Activated naive CD8-positive, alpha-beta T cell (primary cell): ENCODE measurements around the gene CD9.

ENCODE experiments used
- H3K27ac Mint-ChIP-seq: one replicate; pipeline ENCODE4 v1.8.0; 2021; ENCODE audit warnings: mixed read lengths
- H3K27me3 Mint-ChIP-seq: one replicate; pipeline ENCODE4 v1.8.0; 2021; ENCODE audit warnings: mixed read lengths
- H3K36me3 Mint-ChIP-seq: one replicate; pipeline ENCODE4 v1.8.0; 2021; ENCODE audit warnings: mixed read lengths
- H3K4me1 Mint-ChIP-seq: one replicate; pipeline ENCODE4 v1.8.0; 2021; ENCODE audit warnings: low read depth, mixed read lengths
- H3K4me3 Mint-ChIP-seq: one replicate; pipeline ENCODE4 v1.8.0; 2021; ENCODE audit warnings: mild to moderate bottlenecking, mixed read lengths
- H3K9me3 Mint-ChIP-seq: one replicate; pipeline ENCODE4 v1.8.0; 2021; ENCODE audit warnings: low read depth, mixed read lengths

CD9 gene

DNA sequence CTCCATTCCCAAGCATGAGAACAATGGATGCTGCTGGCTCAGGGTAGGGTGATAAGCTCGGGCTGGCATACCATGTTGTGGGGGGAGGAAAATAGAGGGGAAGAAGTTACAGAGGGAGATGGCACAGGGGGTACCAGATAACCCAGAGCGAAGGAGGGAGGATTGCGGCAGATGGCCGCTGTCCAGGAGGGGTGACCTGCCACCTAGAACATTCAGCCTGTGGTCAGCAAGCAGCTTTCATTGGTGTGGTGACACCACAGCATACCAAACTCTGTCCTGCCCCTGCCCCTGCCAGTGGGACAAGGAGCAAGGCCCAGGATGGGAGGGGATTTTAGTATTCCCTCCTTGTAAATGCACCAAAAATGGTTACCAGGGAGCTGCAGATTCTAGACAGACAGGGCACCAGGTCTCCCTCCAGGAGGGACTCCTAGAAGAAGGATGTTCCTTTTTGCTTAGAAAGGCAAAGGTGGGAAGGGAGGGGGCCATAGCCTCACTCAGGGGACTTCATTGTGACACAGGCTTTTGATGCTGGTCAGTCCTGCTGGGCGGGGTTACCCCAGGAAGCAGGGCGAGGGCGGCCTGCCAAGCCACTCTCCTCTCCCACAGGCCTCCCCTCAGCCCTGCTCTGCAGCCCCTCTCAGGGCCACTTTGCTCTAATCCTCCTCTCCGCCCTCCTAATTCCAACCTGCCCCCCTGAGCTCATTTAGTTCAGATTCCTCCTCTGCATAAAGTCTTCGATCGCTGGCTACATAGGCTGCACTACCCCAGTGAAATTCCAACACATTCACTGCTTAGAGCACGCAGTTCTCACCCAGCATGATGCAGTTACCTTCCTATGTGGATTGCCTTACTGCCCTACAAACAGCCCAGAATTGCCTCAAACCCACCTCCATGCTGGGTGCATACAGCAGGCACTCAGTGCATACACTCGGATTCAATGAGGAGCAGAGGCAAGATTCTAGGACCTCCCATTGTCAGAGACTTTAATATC is 74.3 kb downstream of the CD9 start:
- H3K27ac Mint-ChIP-seq, result no peak overlapping the region
- no peaks in the 10 kb centered on the region for H3K36me3 Mint-ChIP-seq
- peaks cover 6% of the 10 kb centered on the region for H3K4me1 Mint-ChIP-seq
- H3K9me3 Mint-ChIP-seq, result no peaks in the 10 kb centered on the region
- no peak overlapping the region for H3K4me3 Mint-ChIP-seq
- peaks cover 6% of the 10 kb centered on the region for H3K27me3 Mint-ChIP-seq

DNA sequence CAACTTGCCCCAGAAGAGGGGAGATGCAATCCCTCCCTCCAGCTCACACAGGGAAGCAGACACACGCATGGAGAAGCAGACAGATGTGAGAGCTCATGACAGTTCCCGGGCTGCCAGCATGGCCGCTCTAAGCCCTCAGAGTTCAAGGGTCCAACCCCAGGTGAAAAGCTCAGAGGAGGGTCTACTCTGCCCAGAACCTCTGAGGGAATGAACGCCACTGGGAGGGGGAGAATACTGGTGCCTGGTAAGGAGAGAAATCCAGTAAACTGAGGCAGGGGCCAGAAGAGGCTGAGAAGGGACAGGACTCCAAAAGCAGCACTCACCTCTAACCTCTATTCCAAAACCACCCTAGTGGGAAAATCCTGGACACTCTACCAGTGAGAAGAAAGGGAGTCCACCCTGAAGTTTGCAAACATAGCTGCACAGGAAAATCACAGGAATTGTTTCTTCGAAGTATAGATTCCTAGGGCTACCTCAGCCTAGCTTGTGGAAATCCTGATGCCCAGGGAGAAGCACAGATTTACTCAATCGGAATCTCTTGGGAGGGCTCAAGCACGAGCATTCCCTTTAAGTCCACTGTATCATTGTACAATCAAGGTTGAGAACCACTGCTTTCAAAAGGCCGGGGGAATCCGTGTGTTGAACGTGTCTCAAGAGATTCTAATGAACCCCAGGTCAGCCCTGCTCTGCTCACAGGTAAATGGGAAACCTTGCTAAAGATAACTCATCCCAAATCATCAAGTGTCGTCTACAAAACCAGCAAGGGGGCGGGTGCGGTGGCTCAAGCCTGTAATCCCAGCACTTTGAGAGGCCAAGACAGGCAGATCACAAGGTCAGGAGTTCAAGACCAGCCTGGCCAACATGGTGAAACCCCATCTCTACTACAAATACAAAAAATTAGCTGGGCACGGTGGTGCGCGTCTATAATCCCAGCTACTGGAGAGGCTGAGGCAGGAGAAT is 76.0 kb downstream of the CD9 start:
- Mint-ChIP-seq H3K4me3 (no peak overlapping the region), H3K9me3 (no peaks in the 10 kb centered on the region), H3K27ac (no peak overlapping the region), H3K27me3 (peaks cover 15% of the 10 kb centered on the region), H3K36me3 (no peaks in the 10 kb centered on the region), H3K4me1 (peaks cover 6% of the 10 kb centered on the region)

GRCh38 chr12:6276956-6277620 is 76.9 kb downstream of the CD9 start:
- H3K27me3 Mint-ChIP-seq, result peaks cover 15% of the 10 kb centered on the region
- H3K27ac Mint-ChIP-seq, result no peak overlapping the region
- no peaks in the 10 kb centered on the region for H3K36me3 Mint-ChIP-seq
- H3K4me3 Mint-ChIP-seq, result no peak overlapping the region
- peaks cover 6% of the 10 kb centered on the region for H3K4me1 Mint-ChIP-seq
- no peaks in the 10 kb centered on the region for H3K9me3 Mint-ChIP-seq

- Mint-ChIP-seq H3K27me3 (peaks cover 16% of the 10 kb centered on the region), H3K36me3 (no peaks in the 10 kb centered on the region), H3K27ac (peak overlapping the region; percentile 55), H3K4me3 (peak overlapping the region; percentile 82), H3K9me3 (no peaks in the 10 kb centered on the region), H3K4me1 (peaks cover 6% of the 10 kb centered on the region)
Observed at GRCh38 chr12:6277982-6278438, 77.8 kb downstream of the CD9 start.

DNA sequence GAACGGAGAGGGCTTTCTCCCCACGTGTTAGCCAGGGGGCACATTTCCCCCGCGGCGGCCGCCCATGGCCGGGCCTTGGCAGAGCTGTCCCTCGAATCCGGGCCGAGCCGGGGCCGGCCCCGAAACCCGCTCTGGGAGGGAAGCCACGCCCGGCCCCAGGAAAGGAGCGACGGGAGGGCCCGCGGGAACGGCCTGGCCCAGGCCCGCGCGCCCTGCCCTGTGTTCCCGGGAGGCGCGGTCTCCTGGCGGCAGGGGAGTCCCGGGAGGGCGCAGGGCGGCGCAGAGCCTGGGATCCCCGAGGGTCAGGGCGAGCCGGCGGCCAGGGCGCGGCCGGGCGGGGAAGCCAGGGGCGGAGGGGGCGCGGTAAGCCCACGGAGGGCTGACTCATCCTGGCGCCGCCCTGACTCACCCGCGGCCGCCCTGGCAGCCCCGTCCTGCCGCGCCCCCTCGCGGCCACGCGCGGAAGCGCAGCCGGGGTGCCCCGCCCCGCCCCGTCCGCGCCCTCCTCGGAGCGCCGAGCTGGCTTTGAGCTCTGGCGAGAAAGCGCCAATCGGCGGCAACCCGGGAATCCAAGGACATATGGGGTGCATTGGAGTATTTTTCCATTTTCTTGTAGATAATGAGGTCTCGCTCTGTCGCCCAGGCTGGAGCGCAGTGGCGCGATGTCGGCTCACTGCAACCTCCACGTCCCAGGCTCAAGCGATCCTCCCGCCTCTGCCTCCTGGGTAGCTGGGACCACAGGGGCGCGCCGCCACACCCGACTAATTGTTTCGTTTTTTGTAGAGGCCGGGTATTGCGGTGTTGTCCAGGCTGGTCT is 78.4 kb downstream of the CD9 start:
- no peaks in the 10 kb centered on the region for H3K9me3 Mint-ChIP-seq
- H3K36me3 Mint-ChIP-seq, result no peaks in the 10 kb centered on the region
- H3K4me3 Mint-ChIP-seq, result peak overlapping the region; percentile 82
- H3K27me3 Mint-ChIP-seq, result peaks cover 15% of the 10 kb centered on the region
- peaks cover 6% of the 10 kb centered on the region for H3K4me1 Mint-ChIP-seq
- peak overlapping the region; percentile 55 for H3K27ac Mint-ChIP-seq

DNA sequence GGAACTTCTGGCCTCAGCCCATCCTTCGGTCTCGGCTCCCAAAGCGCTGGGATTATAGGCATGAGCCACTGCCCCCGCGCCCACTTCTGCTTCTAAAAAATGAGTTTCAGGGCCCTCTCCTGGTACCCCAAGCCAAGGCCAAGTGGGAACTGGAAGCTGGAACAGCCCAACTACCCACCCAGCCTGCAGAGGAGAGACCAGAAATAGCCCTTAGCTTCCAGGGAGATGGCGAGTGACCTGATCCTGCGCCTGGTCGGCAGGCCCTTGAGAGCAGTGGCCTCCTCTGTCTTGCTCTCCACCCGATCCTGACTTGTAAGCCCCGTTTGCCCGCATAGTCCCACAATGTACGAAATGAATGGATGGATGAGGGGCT is 79.0 kb downstream of the CD9 start:
- H3K4me3 Mint-ChIP-seq, result peak overlapping the region; percentile 53
- no peak overlapping the region for H3K27ac Mint-ChIP-seq
- no peaks in the 10 kb centered on the region for H3K36me3 Mint-ChIP-seq
- peaks cover 6% of the 10 kb centered on the region for H3K4me1 Mint-ChIP-seq
- peaks cover 15% of the 10 kb centered on the region for H3K27me3 Mint-ChIP-seq
- no peaks in the 10 kb centered on the region for H3K9me3 Mint-ChIP-seq

- Mint-ChIP-seq H3K27ac (no peak overlapping the region), H3K36me3 (no peaks in the 10 kb centered on the region), H3K27me3 (peaks cover 15% of the 10 kb centered on the region), H3K4me1 (peaks cover 6% of the 10 kb centered on the region), H3K4me3 (no peak overlapping the region), H3K9me3 (no peaks in the 10 kb centered on the region)
Observed at GRCh38 chr12:6279631-6280030, 79.4 kb downstream of the CD9 start.

- Mint-ChIP-seq H3K27ac (no peak overlapping the region), H3K9me3 (no peaks in the 10 kb centered on the region), H3K4me1 (peaks cover 6% of the 10 kb centered on the region), H3K4me3 (no peak overlapping the region), H3K36me3 (no peaks in the 10 kb centered on the region), H3K27me3 (peaks cover 12% of the 10 kb centered on the region)
Observed at GRCh38 chr12:6280053-6280469, 79.9 kb downstream of the CD9 start.

DNA sequence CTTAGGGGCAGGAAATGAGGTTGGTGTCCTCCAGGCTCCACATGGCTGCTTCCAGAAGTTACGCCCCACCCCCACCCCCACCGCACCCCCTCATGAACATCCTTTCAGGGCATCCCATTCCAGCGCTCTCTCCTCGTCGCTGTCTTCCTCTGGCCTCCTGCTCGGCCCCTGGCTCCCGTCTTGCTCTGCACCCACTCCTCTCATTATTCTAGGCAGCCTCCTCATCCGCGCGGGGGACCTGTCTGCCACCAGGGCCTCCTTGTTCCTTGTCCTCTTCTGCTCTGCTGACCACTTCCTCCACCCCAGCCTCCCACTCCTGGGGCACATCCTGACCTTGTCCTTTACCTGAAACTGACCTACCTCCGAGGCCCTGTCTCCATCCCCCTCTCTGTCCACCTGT is 80.5 kb downstream of the CD9 start:
- Mint-ChIP-seq H3K27me3 (peaks cover 11% of the 10 kb centered on the region), H3K9me3 (no peaks in the 10 kb centered on the region), H3K4me1 (peaks cover 8% of the 10 kb centered on the region), H3K36me3 (no peaks in the 10 kb centered on the region), H3K27ac (no peak overlapping the region), H3K4me3 (no peak overlapping the region)

- Mint-ChIP-seq H3K4me1 (peaks cover 8% of the 10 kb centered on the region), H3K27me3 (peaks cover 11% of the 10 kb centered on the region), H3K4me3 (no peak overlapping the region), H3K27ac (no peak overlapping the region), H3K9me3 (no peaks in the 10 kb centered on the region), H3K36me3 (no peaks in the 10 kb centered on the region)
Observed at GRCh38 chr12:6281081-6281809, 81.0 kb downstream of the CD9 start.

DNA sequence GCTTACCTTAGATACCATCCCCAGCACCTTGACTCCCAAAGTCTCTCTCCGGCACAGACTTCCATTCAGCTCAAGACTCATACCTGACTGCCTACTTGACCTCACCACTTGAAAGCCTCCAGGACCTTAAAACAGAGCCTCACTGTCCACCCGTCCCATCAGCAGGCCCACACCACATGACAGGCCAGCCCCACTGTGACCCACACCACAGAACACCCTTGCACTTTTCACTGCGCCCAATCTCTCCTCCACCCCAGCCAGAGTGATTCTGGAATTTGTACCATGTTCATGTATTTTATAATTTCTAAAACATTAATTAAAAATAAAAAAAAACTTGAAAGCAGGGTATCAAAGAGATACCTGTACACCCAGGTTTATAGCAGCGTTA is 82.2 kb downstream of the CD9 start:
- peaks cover 11% of the 10 kb centered on the region for H3K27me3 Mint-ChIP-seq
- no peak overlapping the region for H3K4me3 Mint-ChIP-seq
- H3K36me3 Mint-ChIP-seq, result no peaks in the 10 kb centered on the region
- no peak overlapping the region for H3K27ac Mint-ChIP-seq
- H3K9me3 Mint-ChIP-seq, result no peaks in the 10 kb centered on the region
- H3K4me1 Mint-ChIP-seq, result peaks cover 8% of the 10 kb centered on the region

- no peak overlapping the region for H3K27ac Mint-ChIP-seq
- no peak overlapping the region for H3K4me3 Mint-ChIP-seq
- H3K36me3 Mint-ChIP-seq, result no peaks in the 10 kb centered on the region
- H3K4me1 Mint-ChIP-seq, result peaks cover 1% of the 10 kb centered on the region
- peaks cover 11% of the 10 kb centered on the region for H3K27me3 Mint-ChIP-seq
- no peaks in the 10 kb centered on the region for H3K9me3 Mint-ChIP-seq
Observed at GRCh38 chr12:6284273-6284672, 84.1 kb downstream of the CD9 start.

GRCh38 chr12:6285063-6285477 is 84.9 kb downstream of the CD9 start:
- Mint-ChIP-seq H3K4me1 (peaks cover 1% of the 10 kb centered on the region), H3K4me3 (no peak overlapping the region), H3K27me3 (peaks cover 7% of the 10 kb centered on the region), H3K27ac (no peak overlapping the region), H3K9me3 (no peaks in the 10 kb centered on the region), H3K36me3 (no peaks in the 10 kb centered on the region)
